ENCODE data around the gene RBMS1.

- TF ChIP-seq CTCF (IDR thresholded peaks at IDR 0.05; ENCODE audit: low read depth, low read length, poor library complexity, severe bottlenecking) (no peak), EZH2phosphoT487 (IDR thresholded peaks at IDR 0.05; ENCODE audit: borderline replicate concordance, low read length) (no peak)
Observed at GRCh38 chr2:160507464-160507863, 13.9 kb upstream of the RBMS1 start.

Measured in DOHH2 (cell line).